NCI-H69 (cell line): ENCODE data around the gene CEP128.

Experiments
- DNase-seq: peaks from one replicate; lab custom pipeline; 2025; lab: John Stamatoyannopoulos, UW

CEP128 gene

GRCh38 chr14:80941241-80942185, at the start of gene CEP128:
CEP128 (minus strand) TSS chr14:80941738.
- peak; percentile 100 for DNase-seq

GRCh38 chr14:80988735-80989429, 47.3 kb upstream of the CEP128 start:
- DNase-seq, result no peak

GRCh38 chr14:80988192-80988591, 46.7 kb upstream of the CEP128 start:
- DNase-seq, result no peak

GRCh38 chr14:80987235-80988032, 45.9 kb upstream of the CEP128 start:
- peak; percentile 95 for DNase-seq

GRCh38 chr14:80982711-80983110, 41.2 kb upstream of the CEP128 start:
- no peak for DNase-seq

GRCh38 chr14:80981673-80982072, 40.1 kb upstream of the CEP128 start:
- DNase-seq, result no peak

- no peak for DNase-seq
Measured at GRCh38 chr14:80981156-80981555, 39.6 kb upstream of the CEP128 start.

GRCh38 chr14:80979951-80980350, 38.4 kb upstream of the CEP128 start:
- no peak for DNase-seq

GRCh38 chr14:80978403-80978802, 36.9 kb upstream of the CEP128 start:
- peak; percentile 65 for DNase-seq

GRCh38 chr14:80977221-80977620, 35.7 kb upstream of the CEP128 start:
- peak; percentile 51 for DNase-seq

GRCh38 chr14:80974679-80975078, 33.1 kb upstream of the CEP128 start:
- no peak for DNase-seq

- peak; percentile 99 for DNase-seq
Measured at GRCh38 chr14:80973931-80974641, 32.5 kb upstream of the CEP128 start.

GRCh38 chr14:80965037-80965436, 23.5 kb upstream of the CEP128 start:
- peak; percentile 44 for DNase-seq

- peak; percentile 98 for DNase-seq
Measured at GRCh38 chr14:80959496-80959895, 18.0 kb upstream of the CEP128 start.

GRCh38 chr14:80958939-80959338, 17.4 kb upstream of the CEP128 start:
- DNase-seq, result peak; percentile 61

GRCh38 chr14:80958226-80958625, 16.7 kb upstream of the CEP128 start:
- no peak for DNase-seq

- DNase-seq, result no peak
Measured at GRCh38 chr14:80957613-80958012, 16.1 kb upstream of the CEP128 start.

- peak; percentile 96 for DNase-seq
Measured at GRCh38 chr14:80956922-80957321, 15.4 kb upstream of the CEP128 start.

- DNase-seq, result peak; percentile 60
Measured at GRCh38 chr14:80956102-80956501, 14.6 kb upstream of the CEP128 start.

GRCh38 chr14:80955416-80955941, 13.9 kb upstream of the CEP128 start, which contains the start of gene TSHR:
TSHR (plus strand) TSS chr14:80955621; CDS start chr14:80955681, 60 bp downstream.
- DNase-seq, result peak; percentile 91

- DNase-seq, result peak; percentile 95
Measured at GRCh38 chr14:80954687-80955299, 13.3 kb upstream of the CEP128 start.
